ENCODE data around the gene OR10G8. TPM values are rescaled to one million over a fixed set of nuclear protein-coding genes. Genes with fewer than 3 reads are reported as not detected.

The OR10G8 gene
- total and polyA plus RNA-seq, 8 donors = not detected

- WGBS, 5 donors = 36 to 58% (median 44%) methylated on average over 1 of the region's 1 CpG
- H3K9me3 ChIP-seq = no peaks in the 10 kb centered on the region
- intact Hi-C loops (cut with DNase I; ENCODE audit: low total_unique reads) = no loop called here
- no peak for DNase-seq
- H3K36me3 ChIP-seq = no peaks in the 10 kb centered on the region
- H3K27ac ChIP-seq = no peak overlapping the region
- no peaks in the 10 kb centered on the region for H3K4me1 ChIP-seq
- no peak overlapping the region for H3K4me3 ChIP-seq
- H3K27me3 ChIP-seq = peaks cover 0 to 6% (median 0%) of the 10 kb centered on the region in 3 donors
- no peak for TF ChIP-seq POLR2AphosphoS5 (IDR thresholded peaks at IDR 0.05)
- TF ChIP-seq EP300 (IDR thresholded peaks at IDR 0.05) = no peak
- TF ChIP-seq, protein P1, sequence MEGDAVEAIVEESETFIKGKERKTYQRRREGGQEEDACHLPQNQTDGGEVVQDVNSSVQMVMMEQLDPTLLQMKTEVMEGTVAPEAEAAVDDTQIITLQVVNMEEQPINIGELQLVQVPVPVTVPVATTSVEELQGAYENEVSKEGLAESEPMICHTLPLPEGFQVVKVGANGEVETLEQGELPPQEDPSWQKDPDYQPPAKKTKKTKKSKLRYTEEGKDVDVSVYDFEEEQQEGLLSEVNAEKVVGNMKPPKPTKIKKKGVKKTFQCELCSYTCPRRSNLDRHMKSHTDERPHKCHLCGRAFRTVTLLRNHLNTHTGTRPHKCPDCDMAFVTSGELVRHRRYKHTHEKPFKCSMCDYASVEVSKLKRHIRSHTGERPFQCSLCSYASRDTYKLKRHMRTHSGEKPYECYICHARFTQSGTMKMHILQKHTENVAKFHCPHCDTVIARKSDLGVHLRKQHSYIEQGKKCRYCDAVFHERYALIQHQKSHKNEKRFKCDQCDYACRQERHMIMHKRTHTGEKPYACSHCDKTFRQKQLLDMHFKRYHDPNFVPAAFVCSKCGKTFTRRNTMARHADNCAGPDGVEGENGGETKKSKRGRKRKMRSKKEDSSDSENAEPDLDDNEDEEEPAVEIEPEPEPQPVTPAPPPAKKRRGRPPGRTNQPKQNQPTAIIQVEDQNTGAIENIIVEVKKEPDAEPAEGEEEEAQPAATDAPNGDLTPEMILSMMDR (IDR thresholded peaks at IDR 0.05) = no peak
- TF ChIP-seq POLR2A (IDR thresholded peaks at IDR 0.05) = no peak
These were observed 24.1 kb downstream of the OR10G8 start for GRCh38 chr11:124050748-124051147.

DNA sequence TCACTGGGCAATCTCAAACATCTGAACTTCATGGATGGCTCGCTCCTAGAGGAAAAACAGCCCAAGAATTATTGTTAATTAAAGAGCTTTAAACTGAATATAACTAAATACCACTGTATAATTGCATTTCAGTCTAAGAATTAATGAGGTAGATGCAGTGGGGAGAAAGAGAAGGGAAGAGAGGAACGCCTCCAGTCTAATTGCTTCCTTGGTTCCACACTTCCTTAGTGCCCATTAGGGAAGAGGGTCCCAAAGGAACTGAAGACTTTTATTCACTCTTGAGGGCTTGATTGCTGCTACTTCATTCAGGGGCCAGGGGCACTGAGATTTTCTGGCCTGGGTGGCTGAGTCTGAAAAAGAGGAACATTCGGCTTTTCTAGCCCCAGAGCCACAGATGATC is 26.4 kb downstream of the OR10G8 start:
- Histone ChIP-seq H3K9me3 (no peaks in the 10 kb centered on the region), H3K36me3 (no peaks in the 10 kb centered on the region), H3K27ac (no peak overlapping the region), H3K27me3 (peaks cover 0 to 6% (median 0%) of the 10 kb centered on the region in 3 donors), H3K4me1 (no peaks in the 10 kb centered on the region), H3K4me3 (no peak overlapping the region)
- TF ChIP-seq, protein P1 (IDR thresholded peaks at IDR 0.05) = no peak
- TF ChIP-seq EP300 (IDR thresholded peaks at IDR 0.05) = no peak
- no peak for TF ChIP-seq POLR2AphosphoS5 (IDR thresholded peaks at IDR 0.05)
- TF ChIP-seq POLR2A (IDR thresholded peaks at IDR 0.05) = no peak
- intact Hi-C loops (cut with DNase I; ENCODE audit: low total_unique reads) = no loop called here
- 77 to 93% (median 91%) methylated on average over 3 of the region's 3 CpGs for WGBS, 5 donors
- no peak for DNase-seq

DNA sequence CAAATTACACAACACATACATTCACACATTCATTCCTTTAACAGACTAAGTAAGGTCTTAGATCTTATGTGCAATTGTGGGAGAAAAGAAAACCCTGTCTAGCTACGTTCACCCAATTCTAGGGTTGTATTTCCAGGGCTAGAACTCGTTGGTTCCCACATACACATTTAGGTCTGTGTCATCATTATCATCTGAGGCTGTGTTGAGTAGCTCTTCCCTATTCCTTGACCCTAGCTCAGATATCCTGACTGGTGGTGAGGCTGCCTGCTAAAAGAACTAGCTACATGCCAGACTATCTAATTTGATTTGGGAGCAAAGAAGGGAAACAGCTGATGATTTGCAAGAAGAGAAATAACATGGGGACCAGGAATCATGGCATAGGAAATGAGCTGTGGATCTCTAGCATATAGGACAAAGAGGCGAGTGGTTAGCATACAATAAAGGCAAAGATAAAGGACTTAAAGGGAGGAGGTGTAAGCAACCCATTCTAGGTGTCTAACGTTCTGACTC is 42.1 kb downstream of the OR10G8 start:
- intact Hi-C loops (cut with DNase I; ENCODE audit: low total_unique reads) = no loop called here
- Histone ChIP-seq H3K36me3 (no peaks in the 10 kb centered on the region), H3K27ac (no peak overlapping the region), H3K4me1 (peaks cover 0 to 17% (median 8%) of the 10 kb centered on the region in 4 donors), H3K4me3 (no peak overlapping the region), H3K27me3 (peaks cover 0 to 43% (median 13%) of the 10 kb centered on the region in 3 donors), H3K9me3 (no peaks in the 10 kb centered on the region)
- no peak for TF ChIP-seq POLR2A (IDR thresholded peaks at IDR 0.05)
- no peak for TF ChIP-seq POLR2AphosphoS5 (IDR thresholded peaks at IDR 0.05)
- TF ChIP-seq, protein P1 (IDR thresholded peaks at IDR 0.05) = no peak
- TF ChIP-seq EP300 (IDR thresholded peaks at IDR 0.05) = no peak
- WGBS, 5 donors = 35 to 47% (median 41%) methylated on average over 4 of the region's 4 CpGs
- no peak for DNase-seq

- H3K9me3 ChIP-seq = no peaks in the 10 kb centered on the region
- H3K36me3 ChIP-seq = no peaks in the 10 kb centered on the region
- H3K27me3 ChIP-seq = peaks cover 0 to 43% (median 13%) of the 10 kb centered on the region in 3 donors
- intact Hi-C loops (cut with DNase I; ENCODE audit: low total_unique reads) = loop anchor here (10.0 kb wide), 1 partner anchor 125 kb away; no protein-coding TSS in a partner anchor
- H3K27ac ChIP-seq = no peak overlapping the region
- TF ChIP-seq, protein P1 (IDR thresholded peaks at IDR 0.05) = peak in 3 of 7 experiments; percentile 18 to 23 (median 18)
- TF ChIP-seq POLR2AphosphoS5 (IDR thresholded peaks at IDR 0.05) (no peak), POLR2A (IDR thresholded peaks at IDR 0.05) (no peak), EP300 (IDR thresholded peaks at IDR 0.05) (no peak)
- H3K4me3 ChIP-seq = peak overlapping the region in 1 of 4 donors; percentile 14
- peak in 1 of 2 donors; percentile 87 for DNase-seq
- 34 to 41% (median 35%) methylated on average over 25 to 28 of the region's 28 CpGs for whole genome bisulfite sequencing, 5 donors
- H3K4me1 ChIP-seq = peaks cover 0 to 17% (median 8%) of the 10 kb centered on the region in 4 donors
These were observed 43.1 kb downstream of the OR10G8 start for GRCh38 chr11:124069429-124070401.
